ENCODE results near the gene PADI1.

The PADI1 gene

GRCh38 chr1:17183388-17184160 is 21.4 kb upstream of the PADI1 start:
- no peak for DNase-seq

- DNase-seq, result no peak
Measured at GRCh38 chr1:17184161-17184665, 20.7 kb upstream of the PADI1 start.

- DNase-seq, result no peak
Measured at GRCh38 chr1:17184822-17185484, 20.0 kb upstream of the PADI1 start.

GRCh38 chr1:17185485-17185860 is 19.5 kb upstream of the PADI1 start:
- DNase-seq, result no peak

GRCh38 chr1:17186216-17186909 is 18.6 kb upstream of the PADI1 start:
- DNase-seq, result no peak

GRCh38 chr1:17187051-17187450 is 17.9 kb upstream of the PADI1 start:
- DNase-seq, result no peak

- no peak for DNase-seq
Measured at GRCh38 chr1:17188217-17188616, 16.7 kb upstream of the PADI1 start.

- no peak for DNase-seq
Measured at GRCh38 chr1:17188889-17189631, 15.9 kb upstream of the PADI1 start.

GRCh38 chr1:17189632-17189990 is 15.3 kb upstream of the PADI1 start:
- no peak for DNase-seq

- no peak for DNase-seq
Measured at GRCh38 chr1:17190010-17190995, 14.6 kb upstream of the PADI1 start.

GRCh38 chr1:17191990-17192242 is 13.0 kb upstream of the PADI1 start:
- DNase-seq, result no peak

GRCh38 chr1:17192394-17193221 is 12.3 kb upstream of the PADI1 start:
- DNase-seq, result no peak

GRCh38 chr1:17193222-17194132 is 11.5 kb upstream of the PADI1 start:
- DNase-seq, result no peak

- DNase-seq, result no peak
Measured at GRCh38 chr1:17194133-17194475, 10.8 kb upstream of the PADI1 start.

- DNase-seq, result no peak
Measured at GRCh38 chr1:17194615-17195528, 10.1 kb upstream of the PADI1 start.

- DNase-seq, result no peak
Measured at GRCh38 chr1:17195731-17196130, 9.2 kb upstream of the PADI1 start.

- no peak for DNase-seq
Measured at GRCh38 chr1:17196496-17197185, 8.3 kb upstream of the PADI1 start.

GRCh38 chr1:17197696-17198095 is 7.2 kb upstream of the PADI1 start:
- no peak for DNase-seq

All from NCI-H345 (cell line).